ENCODE measurements around the gene VSNL1.

Gene VSNL1

DNA sequence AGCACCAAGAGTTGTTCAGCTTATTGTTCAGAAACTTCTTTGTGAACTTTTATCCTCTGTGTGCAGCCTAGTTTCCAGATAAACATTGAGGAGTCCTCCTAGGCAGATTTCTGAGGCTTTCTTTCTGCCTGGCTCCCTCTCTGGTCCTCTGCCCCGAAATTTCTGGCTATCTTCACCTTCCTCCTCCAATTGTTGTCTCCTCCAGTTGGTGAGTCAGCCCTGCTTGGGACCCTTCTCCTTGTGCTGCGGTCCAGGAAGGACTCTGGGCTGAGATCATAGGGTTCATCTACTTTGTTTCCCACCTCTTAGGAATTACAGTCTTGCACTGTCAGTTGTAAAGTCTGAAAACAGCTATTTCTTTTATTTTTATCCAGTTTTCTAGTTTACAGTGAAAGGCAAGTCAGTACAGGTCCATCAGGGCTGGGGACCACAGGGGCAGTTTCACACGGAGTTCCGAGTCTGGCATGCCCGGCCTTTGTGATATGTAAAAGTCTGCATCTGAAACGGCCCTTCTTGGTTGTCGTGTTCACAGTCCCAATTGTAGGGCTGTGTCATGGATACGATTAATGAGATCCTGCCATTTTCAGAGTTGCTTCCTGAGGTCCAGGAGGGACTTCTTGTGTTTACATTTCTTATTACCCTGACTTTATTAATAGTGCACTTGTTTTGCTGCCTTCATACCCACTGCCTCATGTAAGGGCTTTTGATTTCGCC lies 112.3 kb downstream of the VSNL1 start:
- H3K79me2 ChIP-seq (ENCODE audit: insufficient read depth, low read length) = no peaks in the 10 kb centered on the region
- no peaks in the 10 kb centered on the region for H3K9me3 ChIP-seq (ENCODE audit: insufficient read depth, low read depth, low read length)
- TF ChIP-seq, protein P1, sequence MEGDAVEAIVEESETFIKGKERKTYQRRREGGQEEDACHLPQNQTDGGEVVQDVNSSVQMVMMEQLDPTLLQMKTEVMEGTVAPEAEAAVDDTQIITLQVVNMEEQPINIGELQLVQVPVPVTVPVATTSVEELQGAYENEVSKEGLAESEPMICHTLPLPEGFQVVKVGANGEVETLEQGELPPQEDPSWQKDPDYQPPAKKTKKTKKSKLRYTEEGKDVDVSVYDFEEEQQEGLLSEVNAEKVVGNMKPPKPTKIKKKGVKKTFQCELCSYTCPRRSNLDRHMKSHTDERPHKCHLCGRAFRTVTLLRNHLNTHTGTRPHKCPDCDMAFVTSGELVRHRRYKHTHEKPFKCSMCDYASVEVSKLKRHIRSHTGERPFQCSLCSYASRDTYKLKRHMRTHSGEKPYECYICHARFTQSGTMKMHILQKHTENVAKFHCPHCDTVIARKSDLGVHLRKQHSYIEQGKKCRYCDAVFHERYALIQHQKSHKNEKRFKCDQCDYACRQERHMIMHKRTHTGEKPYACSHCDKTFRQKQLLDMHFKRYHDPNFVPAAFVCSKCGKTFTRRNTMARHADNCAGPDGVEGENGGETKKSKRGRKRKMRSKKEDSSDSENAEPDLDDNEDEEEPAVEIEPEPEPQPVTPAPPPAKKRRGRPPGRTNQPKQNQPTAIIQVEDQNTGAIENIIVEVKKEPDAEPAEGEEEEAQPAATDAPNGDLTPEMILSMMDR (conservative IDR thresholded peaks at IDR 0.05; ENCODE audit: low read length) = no peak
- no peak overlapping the region for H2AFZ ChIP-seq (ENCODE audit: low read length)
- H3K4me1 ChIP-seq (ENCODE audit: insufficient read depth, low read length, poor library complexity, severe bottlenecking) = no peaks in the 10 kb centered on the region
- no peak overlapping the region for H3K4me3 ChIP-seq (ENCODE audit: low read length, poor library complexity, severe bottlenecking)
- H3K36me3 ChIP-seq (ENCODE audit: insufficient read depth, low read length) = no peaks in the 10 kb centered on the region
- no peak overlapping the region for H3K9ac ChIP-seq (ENCODE audit: low read depth, low read length, poor library complexity, severe bottlenecking)
- no peaks in the 10 kb centered on the region for H4K20me1 ChIP-seq (ENCODE audit: insufficient read depth, low read length, poor library complexity, severe bottlenecking)
- H3F3A ChIP-seq (ENCODE audit: low read depth) = no peaks in the 10 kb centered on the region
- no peaks in the 10 kb centered on the region for H3K27me3 ChIP-seq (ENCODE audit: insufficient read depth, low read length, poor library complexity, severe bottlenecking)
- H3K9me2 ChIP-seq (replicated peaks; ENCODE audit: low read depth, low read length) = no peaks in the 10 kb centered on the region
- H3K4me2 ChIP-seq (ENCODE audit: low read depth, low read length, poor library complexity, severe bottlenecking) = no peak overlapping the region

DNA sequence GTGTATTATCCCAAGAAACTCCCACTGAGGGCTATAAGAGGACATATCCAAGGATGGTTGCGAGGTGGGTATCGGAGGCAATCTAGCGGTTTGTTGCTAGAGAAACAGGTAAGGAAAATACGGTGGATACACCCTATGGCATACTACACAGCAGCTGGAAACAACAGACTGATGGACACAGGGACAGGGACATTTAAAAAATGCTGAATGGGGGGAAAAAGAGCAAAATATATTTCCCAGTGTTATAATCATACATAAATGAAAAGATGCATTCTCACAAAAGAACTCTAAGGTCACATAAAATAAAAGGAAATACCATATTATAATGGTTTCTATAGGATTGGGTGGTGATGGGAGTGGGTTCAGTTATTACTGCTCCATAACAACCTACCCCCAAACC lies 117.3 kb downstream of the VSNL1 start:
- H3K9me3 ChIP-seq (ENCODE audit: insufficient read depth, low read depth, low read length) = no peaks in the 10 kb centered on the region
- no peak overlapping the region for H3K9ac ChIP-seq (ENCODE audit: low read depth, low read length, poor library complexity, severe bottlenecking)
- no peaks in the 10 kb centered on the region for H3F3A ChIP-seq (ENCODE audit: low read depth)
- no peak overlapping the region for H3K4me2 ChIP-seq (ENCODE audit: low read depth, low read length, poor library complexity, severe bottlenecking)
- no peak overlapping the region for H3K4me3 ChIP-seq (ENCODE audit: low read length, poor library complexity, severe bottlenecking)
- no peaks in the 10 kb centered on the region for H3K79me2 ChIP-seq (ENCODE audit: insufficient read depth, low read length)
- H4K20me1 ChIP-seq (ENCODE audit: insufficient read depth, low read length, poor library complexity, severe bottlenecking) = no peaks in the 10 kb centered on the region
- H2AFZ ChIP-seq (ENCODE audit: low read length) = no peak overlapping the region
- no peaks in the 10 kb centered on the region for H3K36me3 ChIP-seq (ENCODE audit: insufficient read depth, low read length)
- TF ChIP-seq, protein P1 (conservative IDR thresholded peaks at IDR 0.05; ENCODE audit: low read length) = no peak
- no peak for TF ChIP-seq EZH2phosphoT487 (IDR thresholded peaks at IDR 0.05; ENCODE audit: borderline replicate concordance)
- H3K4me1 ChIP-seq (ENCODE audit: insufficient read depth, low read length, poor library complexity, severe bottlenecking) = peaks cover 6% of the 10 kb centered on the region
- H3K27me3 ChIP-seq (ENCODE audit: insufficient read depth, low read length, poor library complexity, severe bottlenecking) = no peaks in the 10 kb centered on the region
- no peaks in the 10 kb centered on the region for H3K9me2 ChIP-seq (replicated peaks; ENCODE audit: low read depth, low read length)

- Histone ChIP-seq H3K4me1 (ENCODE audit: insufficient read depth, low read length, poor library complexity, severe bottlenecking) (peaks cover 6% of the 10 kb centered on the region), H3K9ac (ENCODE audit: low read depth, low read length, poor library complexity, severe bottlenecking) (no peak overlapping the region), H4K20me1 (ENCODE audit: insufficient read depth, low read length, poor library complexity, severe bottlenecking) (no peaks in the 10 kb centered on the region), H3K36me3 (ENCODE audit: insufficient read depth, low read length) (no peaks in the 10 kb centered on the region), H3K4me2 (ENCODE audit: low read depth, low read length, poor library complexity, severe bottlenecking) (no peak overlapping the region), H2AFZ (ENCODE audit: low read length) (no peak overlapping the region), H3K27me3 (ENCODE audit: insufficient read depth, low read length, poor library complexity, severe bottlenecking) (no peaks in the 10 kb centered on the region), H3F3A (ENCODE audit: low read depth) (no peaks in the 10 kb centered on the region), H3K4me3 (ENCODE audit: low read length, poor library complexity, severe bottlenecking) (no peak overlapping the region), H3K9me3 (ENCODE audit: insufficient read depth, low read depth, low read length) (no peaks in the 10 kb centered on the region), H3K79me2 (ENCODE audit: insufficient read depth, low read length) (no peaks in the 10 kb centered on the region), H3K9me2 (replicated peaks; ENCODE audit: low read depth, low read length) (no peaks in the 10 kb centered on the region)
- no peak for TF ChIP-seq EZH2phosphoT487 (IDR thresholded peaks at IDR 0.05; ENCODE audit: borderline replicate concordance)
- TF ChIP-seq, protein P1 (conservative IDR thresholded peaks at IDR 0.05; ENCODE audit: low read length) = no peak
Observed at GRCh38 chr2:17658251-17658843, 117.9 kb downstream of the VSNL1 start.

All from Loucy (cell line).